ENCODE results near the gene RGL4.
"Not testable (repeated sequence)": the region's sequence is repeated elsewhere in the genome, so short reads cannot be mapped to it uniquely, and the experiment has no call there.

Gene RGL4

DNA sequence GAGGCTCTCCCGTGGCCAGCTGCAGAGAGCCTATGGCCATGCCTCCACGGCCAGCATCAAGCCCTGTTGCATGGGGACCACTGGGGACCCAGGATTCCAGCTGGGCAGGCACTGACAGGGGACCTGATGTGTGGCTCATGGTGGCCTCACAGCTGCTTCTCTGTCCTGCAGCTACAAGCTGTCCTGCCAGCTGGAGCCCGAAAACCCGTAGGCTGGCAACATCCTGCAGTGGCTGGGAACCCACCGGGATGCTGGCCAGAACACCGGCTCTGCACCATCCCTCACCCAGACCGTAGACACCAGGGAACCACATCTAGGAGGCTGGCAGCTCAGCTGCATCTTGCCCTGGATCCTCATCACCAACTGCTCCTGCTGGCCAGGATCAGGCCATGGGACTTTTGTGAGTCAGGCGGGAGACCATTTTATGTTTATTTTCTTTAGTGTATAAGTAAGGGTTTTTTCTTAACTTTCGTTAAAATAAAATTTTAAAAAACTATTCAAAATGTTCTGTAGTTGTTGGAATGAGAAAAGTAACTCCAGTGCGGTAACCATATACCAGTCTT lies 7.9 kb downstream of the RGL4 start:
- DNase-seq (ENCODE audit: low spot score), result no peak

DNA sequence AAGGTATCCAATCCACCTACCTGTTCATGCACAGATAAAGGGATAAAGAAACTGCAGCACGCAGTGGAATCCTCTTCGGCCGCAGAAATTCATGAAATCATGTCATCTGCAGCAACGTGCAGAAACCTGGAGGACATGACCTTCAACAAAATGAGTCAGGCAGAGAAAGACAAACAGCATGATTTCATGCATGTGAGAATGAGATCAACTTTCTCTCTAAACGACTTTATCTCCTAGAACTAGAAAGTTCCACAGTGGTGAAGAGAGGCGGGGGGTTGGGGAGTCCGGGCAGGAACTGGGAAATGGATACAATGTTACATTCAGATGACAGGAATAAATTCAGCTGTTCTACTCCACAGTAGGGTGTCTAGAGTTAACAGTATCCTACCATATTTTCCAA lies 9.9 kb downstream of the RGL4 start:
- DNase-seq (ENCODE audit: low spot score), result no peak

DNA sequence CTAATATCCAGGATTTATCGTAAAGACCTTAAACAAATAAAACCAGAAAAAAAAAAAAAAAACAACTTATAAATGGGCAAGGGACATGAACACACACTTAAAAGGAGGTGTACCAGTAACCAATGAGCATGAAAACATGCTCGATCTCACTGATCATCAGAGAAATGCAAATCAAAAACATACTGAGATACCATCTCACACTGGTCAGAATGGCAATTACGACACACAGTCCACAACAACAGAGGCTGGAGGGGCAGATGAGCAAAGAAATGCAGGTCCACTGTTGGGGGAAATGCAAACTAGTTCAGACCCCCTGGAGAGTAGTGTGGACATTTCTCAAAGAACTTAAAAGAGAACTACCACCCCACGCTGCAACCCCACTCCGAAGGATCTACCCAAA lies 13.2 kb downstream of the RGL4 start:
- no peak for DNase-seq (ENCODE audit: low spot score)

DNA sequence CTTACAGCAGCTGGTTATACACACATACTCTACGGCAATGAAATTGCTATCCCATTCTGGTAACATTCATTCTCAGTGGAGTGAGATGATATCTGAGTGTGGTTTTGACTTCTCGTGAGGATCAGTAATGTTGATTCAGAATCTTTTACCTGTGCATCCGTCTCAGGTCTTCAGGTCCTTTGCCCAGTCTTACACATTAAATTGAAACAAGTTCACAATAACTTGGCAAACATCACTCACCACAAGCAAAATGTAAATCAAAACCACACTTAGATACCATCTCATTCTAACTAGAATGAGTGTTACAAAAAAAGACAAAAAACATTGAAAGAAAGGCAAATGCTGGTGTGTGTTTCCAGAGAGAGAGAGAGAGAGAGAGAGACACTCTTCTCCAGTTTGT lies 14.0 kb downstream of the RGL4 start:
- DNase-seq (ENCODE audit: low spot score), result no peak

DNA sequence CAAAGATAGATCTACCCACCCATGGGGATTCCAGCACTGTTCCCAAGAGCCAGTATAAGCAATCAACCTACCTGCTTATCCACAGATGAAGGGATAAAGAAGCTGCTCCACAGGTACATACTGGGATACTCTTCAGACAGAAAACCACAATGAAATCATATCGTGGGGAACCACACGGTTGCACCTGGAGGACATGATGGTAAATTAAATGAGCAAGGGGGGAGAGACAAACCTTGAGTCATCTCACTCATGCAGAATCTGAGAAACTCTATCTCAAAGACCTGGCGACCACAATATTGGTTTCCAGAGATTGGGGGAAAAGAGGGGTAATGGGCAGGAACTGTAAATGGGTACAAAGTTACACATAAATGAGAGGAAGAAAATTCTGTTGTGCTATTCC lies 14.5 kb downstream of the RGL4 start:
- DNase-seq (ENCODE audit: low spot score), result no peak

DNA sequence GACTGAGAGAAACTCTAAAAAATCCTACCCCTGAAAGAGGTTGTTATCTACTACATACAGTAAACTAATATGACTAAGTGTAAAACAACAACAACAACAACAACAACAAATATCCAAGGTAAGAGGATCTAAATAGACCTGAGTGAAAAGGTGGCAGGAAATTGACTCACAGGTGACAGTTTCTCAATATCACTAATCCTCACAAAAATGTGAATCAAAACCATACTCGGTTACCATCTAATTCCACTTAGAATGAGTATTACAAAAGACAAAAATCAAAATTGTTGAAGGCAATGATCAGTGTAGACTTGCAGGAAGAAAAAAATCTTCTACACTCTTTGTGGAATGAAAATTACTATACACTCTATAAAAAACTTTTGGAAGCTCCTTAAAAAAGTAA lies 17.5 kb downstream of the RGL4 start:
- DNase-seq (ENCODE audit: low spot score), result no peak

DNA sequence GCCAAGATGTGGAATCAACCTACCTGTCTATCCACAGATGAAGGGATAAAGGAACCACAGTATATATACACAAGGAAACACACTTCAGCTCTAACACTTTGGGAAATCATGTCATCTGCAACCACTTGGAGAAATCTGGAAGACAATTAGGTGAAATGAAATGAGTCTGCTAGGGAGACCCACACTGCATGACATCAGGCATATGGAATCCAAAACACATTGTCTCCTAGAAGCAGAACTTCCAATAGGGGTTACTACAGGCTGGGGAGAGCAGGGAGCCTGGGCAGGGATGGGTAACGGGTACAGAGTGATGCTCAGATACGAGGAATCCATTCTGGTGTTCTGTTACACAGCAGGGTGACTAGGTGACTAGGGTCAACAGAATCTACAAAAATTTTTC lies 18.3 kb downstream of the RGL4 start:
- DNase-seq (ENCODE audit: low spot score), result no peak

DNA sequence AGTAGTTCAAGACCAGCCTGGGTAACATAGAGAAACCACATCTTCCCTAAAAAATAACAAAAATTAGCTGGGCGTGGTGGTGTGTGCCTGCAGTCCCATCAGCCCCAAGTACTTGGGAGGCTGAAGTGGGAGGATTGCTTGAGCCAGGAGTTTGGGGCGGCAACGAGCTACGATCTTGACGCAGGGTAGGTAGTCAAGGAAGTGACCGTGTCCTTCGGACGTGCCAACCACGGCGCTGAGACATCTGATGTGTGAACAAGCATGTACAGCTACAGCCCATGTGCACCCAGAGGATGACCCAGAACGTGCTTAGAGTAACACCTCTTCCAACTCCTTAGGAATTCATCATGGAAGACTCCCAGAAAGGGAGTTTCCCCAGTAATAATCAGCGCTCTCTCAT lies 21.4 kb downstream of the RGL4 start:
- DNase-seq (ENCODE audit: low spot score), result no peak

DNA sequence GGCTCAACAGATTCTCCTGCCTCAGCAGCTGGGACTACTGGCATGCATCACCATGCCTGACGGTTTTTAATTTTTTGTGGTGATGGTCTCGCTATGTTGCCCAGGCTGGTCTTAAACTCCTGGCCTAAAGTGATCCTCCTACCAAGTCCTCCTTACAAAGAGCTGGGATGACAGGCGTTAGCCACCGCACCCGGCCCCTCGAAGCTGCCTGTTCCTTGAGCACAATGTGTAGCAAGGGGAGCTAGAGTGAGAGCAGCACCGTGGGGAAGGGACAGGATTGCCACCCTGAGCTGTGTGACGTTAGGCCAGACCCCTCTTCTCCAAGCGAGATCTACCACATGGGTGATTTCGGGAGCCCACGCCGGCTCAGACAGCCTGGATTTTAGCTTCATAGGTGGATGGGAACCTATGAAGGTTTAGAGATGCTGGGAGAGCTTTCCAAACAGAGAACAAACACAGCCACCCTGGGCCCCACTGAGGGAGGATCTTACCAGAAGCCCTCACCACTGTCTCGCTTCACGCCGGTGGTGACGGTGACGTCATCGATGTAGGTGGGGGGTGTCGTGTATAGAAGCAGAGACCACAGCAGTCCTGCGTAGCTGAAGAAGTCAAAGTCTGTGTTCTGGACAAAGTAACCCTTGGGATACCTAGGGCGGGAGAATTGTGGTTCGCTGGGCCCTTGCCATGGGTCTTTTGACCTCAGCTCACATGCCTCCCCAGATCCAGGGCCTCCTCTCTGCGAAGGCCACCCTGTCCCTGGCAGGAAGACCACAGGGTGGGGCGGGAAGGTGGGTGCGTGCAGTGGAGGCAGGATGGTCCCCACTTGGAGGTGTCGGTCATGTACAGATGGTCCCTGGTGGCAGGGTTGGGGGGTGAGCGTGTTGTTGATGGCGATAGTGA lies 23.1 kb downstream of the RGL4 start:
- DNase-seq (ENCODE audit: low spot score), result no peak

DNA sequence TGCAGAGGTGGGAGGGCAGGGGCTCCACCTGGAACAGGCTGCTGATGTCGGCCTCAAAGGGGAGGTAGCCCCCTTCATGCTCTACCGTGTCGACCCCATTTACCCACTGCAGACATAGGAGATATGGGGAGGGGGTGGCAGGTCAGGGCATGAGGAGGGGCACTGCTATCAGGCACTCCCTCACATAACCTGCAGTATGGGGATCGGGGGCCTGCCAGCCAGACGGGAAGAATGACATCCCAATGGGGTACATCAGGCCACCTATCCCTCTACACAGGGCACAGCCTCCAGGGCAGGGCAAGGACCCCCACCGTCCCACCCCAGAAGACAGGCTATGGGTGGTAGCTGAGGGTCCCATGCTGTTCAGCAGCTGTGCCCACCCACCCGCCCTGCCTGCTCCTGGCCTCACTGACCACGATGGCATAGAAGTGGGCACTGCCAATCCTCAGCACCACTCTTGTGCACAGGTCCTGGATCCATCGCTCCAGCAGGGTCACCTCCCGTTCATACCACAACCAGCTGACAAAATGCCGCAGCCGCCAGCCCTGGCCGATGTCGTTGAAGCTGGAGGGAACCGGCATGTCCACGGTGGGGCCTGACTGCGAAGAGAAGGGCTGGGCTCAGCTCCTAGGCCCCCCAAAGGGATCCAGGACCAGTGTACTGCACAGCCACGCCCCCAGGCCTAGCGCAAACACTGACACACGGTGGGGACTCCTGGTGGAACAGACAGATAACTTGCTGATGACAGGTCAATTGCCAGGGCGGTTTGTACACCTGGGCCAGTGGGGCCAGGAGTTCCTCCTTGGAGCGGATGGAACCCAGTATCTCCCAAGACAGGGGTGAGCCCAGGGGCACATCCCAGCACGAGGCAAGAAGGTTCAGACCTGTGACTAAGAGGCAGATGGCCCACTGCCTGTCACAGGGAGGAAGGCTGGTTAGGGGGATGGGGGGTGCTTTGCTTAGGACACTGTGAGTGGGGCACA lies 24.1 kb downstream of the RGL4 start:
- no peak for DNase-seq (ENCODE audit: low spot score)

DNA sequence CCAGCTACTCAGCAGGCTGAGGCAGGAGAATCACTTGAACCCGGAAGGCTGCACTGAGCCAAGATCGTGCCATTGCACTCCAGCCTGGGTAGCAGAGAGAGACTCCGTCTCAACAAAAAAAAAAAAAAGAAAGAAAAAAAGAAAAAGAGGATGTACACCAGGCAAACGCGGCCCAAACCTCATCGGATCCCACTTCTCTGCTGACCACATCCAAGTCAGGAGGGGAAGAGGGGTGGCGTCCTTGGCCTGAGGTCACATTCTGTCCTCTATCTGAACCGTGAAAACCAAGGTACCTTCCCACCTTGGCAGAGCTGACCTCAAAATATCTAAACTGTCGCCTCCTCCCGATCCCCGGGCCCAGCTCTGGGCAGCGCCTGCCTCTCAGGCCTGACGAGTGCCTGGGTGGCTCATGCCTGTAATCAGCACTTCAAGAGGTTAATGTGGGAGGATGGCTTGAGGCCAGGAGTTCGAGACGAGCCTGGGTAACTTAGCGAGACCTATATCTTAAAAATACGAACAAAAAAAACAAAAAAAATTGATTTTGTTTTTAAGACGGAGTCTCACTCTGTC lies 25.1 kb downstream of the RGL4 start:
- DNase-seq (ENCODE audit: low spot score), result no peak

DNA sequence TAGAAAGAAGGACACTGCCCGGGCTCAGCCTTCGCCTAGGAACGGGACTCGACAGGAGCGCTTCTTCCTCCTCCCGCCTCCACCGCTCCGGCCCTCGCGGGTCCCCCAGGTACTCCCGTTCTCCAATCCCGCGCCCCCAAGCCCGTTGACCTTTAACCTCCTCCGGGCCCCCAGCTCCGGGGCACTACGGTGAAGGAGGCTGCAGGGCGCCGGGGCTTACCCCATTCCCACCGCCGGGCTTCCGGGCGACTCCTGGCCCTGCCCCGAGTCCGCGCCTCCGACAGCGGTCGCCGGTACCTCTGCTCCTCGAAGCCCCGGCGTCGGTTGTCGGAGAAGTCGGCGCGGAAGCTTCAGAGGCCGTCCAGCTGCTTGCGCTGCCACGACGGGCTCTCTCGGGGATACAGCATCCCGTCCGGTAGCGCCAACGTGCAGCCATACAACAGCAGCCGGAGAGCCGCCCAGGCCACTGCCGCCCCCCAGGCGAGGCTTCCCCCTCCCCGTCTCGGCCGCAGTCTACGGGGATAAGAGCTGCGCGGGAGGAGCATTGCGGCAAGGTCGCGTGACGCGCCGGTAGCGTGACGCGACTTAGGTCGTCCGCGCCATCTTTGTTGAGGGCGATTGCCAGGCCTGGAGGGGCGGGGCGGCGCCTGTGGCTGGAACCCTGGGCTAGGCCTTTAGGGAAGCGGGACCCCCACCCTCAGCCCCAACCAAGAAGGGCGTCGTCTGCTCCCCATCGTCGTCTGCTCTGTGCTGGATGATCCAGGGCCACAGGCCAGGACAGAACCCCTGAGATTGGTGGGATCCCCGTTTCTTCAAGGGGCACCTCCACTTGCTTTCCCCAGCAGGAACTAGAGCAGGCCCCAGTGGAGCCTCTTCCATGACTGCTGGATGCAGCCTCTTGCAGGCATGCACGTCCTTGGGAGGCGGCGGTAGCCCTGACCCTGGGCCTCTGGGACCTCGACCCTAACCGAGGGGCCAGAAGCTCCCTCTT lies 26.3 kb downstream of the RGL4 start:
- DNase-seq (ENCODE audit: low spot score), result peak; percentile 97

DNA sequence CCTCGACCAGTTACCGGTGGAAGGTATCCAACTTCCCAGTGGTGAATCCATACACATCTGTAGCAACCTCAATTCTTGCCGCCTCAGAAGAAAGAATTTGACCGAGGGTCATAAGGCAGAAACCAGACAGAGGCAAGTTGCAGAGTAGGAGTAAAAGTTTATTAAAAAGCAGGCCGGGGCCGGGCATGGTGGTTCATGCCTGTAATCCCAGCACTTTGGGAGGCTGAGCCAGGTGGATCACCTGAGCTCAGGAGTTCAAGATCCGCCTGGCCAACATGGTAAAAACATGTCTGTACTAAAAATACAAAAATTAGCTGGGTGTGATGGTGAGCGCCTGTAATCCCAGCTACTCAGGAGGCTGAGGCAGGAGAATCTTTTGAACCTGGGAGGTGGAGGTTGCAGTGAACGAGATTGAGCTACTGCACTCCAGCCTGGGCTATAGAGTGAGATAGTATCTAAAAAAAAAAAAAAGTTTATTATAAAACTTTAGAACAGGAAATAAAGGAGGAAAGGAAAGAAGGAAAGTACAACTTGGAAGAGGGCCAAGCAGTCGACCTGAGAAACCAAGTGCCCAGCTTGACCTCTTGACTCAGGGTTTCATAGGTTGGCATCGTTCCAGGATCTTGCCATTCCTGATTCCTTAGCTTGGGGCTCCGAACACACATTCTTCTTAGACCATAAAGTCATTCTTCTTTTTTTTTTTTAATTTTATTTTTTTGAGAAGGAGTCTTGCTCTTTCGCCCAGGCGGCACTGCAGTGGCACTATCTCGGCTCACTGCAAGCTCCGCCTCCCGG lies 27.8 kb downstream of the RGL4 start:
- no peak for DNase-seq (ENCODE audit: low spot score)

DNA sequence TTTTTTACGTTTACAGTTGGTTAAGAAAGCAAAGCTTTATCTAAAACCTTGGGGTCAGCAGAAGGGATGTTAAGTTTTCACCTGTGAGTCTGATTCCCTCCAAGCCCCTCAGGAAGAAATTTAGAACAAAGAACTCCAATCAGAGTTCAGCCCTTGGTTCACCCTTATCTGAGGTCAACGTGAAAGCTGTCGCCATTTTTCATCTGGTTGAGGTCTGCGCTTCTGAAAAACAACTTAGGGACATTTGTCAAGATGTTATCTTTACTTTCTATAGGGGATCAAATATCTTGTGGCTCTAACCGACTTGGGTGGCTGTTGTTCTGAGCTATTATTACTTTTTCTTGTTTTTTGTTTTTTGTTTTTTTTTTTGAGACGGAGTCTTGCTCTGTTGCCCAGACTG lies 30.0 kb downstream of the RGL4 start:
- DNase-seq (ENCODE audit: low spot score), result no peak

DNA sequence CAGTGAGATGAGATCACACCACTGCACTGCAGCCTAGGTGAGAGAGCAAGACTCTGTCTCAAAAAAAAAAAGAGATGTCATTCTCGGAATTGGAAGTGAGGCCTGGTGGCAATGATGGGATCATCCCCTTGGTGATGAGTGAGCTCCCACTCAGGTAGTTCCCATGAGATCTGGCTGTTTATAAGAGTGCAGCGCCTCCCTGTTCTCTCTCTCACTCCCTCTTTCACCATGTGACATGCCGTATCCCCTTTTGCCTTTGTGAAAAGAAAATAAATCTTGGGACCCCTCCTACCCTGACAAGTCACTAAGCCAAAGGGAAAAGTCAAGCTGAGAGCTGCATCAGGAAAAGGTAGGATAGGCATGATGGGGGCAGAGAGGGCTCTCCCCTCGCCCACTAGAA lies 31.3 kb downstream of the RGL4 start:
- no peak for DNase-seq (ENCODE audit: low spot score)

DNA sequence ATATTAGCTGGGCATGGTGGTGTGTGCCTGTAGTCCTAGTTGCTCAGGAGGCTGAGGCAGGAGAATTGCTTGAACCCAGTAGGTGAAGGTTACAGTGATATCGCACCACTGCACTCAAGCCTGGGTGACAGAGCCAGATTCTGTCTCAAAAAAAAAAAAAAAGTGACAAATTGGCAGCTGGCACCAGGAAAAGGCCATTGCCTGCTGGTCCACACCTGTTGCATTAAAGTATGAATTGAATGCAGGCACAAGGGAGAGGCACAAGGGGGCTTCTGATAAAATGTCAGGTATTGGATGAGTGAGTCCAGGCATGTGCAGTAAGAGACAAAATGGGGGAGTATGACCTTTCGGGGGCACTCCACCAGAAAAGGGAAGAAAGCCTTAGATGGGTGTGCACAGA lies 31.9 kb downstream of the RGL4 start:
- no peak for DNase-seq (ENCODE audit: low spot score)

DNA sequence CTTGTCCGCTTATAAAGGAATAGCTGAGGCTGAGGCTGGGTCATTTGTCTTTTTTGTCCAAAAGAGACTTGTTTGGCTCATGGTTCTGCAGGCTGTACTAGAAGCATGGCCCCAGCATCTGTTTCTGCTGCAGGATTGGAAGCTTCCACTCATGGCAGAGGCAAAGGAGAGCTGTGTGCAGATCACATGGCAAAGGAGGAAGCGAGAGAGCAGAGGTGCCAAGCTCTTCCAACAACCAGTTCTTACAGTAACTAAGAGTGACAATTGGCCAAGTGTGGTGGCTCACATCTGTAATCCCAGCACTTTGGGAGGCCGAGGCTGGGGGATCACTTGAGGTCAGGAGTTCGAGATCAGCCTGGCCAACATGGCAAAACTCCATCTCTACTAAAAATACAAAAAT lies 37.3 kb downstream of the RGL4 start:
- DNase-seq (ENCODE audit: low spot score), result not testable (repeated sequence)

DNA sequence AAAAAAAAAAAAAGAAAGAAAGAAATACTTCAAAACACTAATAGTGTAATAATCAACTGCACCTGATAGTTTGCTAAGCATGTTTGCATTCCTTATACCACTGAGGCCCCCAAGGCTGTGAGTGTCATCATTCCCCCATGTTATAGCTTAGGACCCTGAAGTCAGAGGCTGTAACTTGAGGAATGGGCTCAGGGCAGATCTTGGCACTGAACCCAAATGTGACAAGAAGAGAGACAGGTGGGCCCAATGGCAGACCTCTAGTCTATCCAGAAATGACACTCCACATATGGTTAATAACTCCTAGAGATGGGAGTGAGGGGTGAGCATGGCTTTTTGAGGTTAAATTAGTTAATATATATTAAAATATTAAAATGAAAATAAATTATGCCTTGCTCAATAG lies 46.9 kb downstream of the RGL4 start:
- DNase-seq (ENCODE audit: low spot score), result no peak

DNA sequence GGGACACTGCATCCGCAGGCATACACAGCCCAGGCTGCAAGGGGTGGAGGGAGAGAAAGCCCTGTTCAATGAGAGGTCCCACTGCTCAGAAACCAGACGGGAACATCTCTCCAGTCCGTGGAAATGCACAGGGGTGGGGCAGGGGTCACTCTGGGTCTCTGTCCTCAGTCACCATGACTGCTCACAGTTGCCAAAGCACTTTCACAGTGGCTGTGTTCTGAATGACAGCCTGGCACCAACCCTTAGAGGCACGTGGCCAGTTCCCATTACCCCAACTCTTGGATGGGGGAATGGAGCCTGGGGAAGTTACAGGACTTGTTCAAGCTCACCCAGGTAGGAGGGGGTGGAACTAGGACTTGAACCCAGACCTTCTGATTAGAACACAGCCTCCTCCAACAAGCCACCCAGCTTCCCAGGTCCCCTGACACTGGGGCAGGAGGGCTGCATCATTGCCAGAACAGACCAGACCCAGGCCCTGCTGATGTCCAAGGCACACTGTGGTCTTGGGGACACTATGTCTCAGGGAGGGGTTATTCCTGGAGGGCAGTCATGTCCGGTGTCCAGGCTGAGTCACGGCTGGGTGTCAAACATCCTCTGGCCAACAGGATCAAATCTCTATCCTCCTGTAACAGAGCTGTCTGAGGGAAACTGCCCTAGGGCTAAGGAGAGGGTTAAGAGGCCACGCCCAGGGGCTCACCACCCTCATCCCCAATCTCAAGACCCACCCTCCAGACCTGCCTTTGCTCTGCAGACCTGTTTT lies 51.9 kb downstream of the RGL4 start:
- DNase-seq (ENCODE audit: low spot score), result no peak

DNA sequence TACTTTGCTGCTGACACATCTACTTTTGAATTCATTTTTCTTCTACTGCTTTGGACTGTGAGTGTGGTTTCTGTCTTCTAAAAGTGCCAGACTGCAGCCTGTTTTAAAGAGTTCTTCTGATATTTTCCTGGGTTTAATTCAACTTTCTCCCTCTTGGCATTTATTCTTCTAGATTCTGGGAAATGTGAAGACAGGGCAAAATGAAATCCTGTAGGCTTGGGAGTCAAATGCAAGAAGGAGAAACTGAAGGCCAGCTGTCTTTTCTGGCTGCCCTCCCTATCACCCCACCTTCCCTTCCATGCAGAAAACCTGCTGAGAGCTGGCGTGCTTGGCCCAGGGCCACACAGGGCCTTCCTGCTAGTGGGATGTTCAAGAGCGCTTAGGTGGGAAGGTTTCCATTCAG lies 52.5 kb downstream of the RGL4 start:
- no peak for DNase-seq (ENCODE audit: low spot score)

All from iPS-NIHi11 (cell line).